NCI-H128 (cell line): Measurements from ENCODE around the gene GABRG3.

Experiments
- DNase-seq: peaks from one replicate; lab custom pipeline; 2025; ENCODE audit not compliant: unreplicated experiment; lab: John Stamatoyannopoulos, UW

The GABRG3 gene

GRCh38 chr15:27398631-27399161 lies 427.7 kb downstream of the GABRG3 start:
- DNase-seq = no peak

GRCh38 chr15:27399241-27399640 lies 428.3 kb downstream of the GABRG3 start:
- no peak for DNase-seq

GRCh38 chr15:27401471-27401870 lies 430.5 kb downstream of the GABRG3 start:
- DNase-seq = no peak

- no peak for DNase-seq
These were observed 437.4 kb downstream of the GABRG3 start for GRCh38 chr15:27408428-27408827.

GRCh38 chr15:27410996-27411605 lies 440.1 kb downstream of the GABRG3 start:
- DNase-seq = no peak

- no peak for DNase-seq
These were observed 441.4 kb downstream of the GABRG3 start for GRCh38 chr15:27412415-27412814.

- no peak for DNase-seq
These were observed 443.3 kb downstream of the GABRG3 start for GRCh38 chr15:27414168-27414870.

- no peak for DNase-seq
These were observed 447.7 kb downstream of the GABRG3 start for GRCh38 chr15:27418726-27419125.

- no peak for DNase-seq
These were observed 452.0 kb downstream of the GABRG3 start for GRCh38 chr15:27422997-27423396.

- no peak for DNase-seq
These were observed 455.8 kb downstream of the GABRG3 start for GRCh38 chr15:27426805-27427204.

- no peak for DNase-seq
These were observed 456.3 kb downstream of the GABRG3 start for GRCh38 chr15:27427276-27427675.

- DNase-seq = no peak
These were observed 457.2 kb downstream of the GABRG3 start for GRCh38 chr15:27428151-27428550.

GRCh38 chr15:27429577-27429976 lies 458.6 kb downstream of the GABRG3 start:
- DNase-seq = no peak

- no peak for DNase-seq
These were observed 462.6 kb downstream of the GABRG3 start for GRCh38 chr15:27433604-27434003.

- no peak for DNase-seq
These were observed 467.7 kb downstream of the GABRG3 start for GRCh38 chr15:27438403-27439375.

- no peak for DNase-seq
These were observed 470.1 kb downstream of the GABRG3 start for GRCh38 chr15:27441120-27441519.

- DNase-seq = no peak
These were observed 477.3 kb downstream of the GABRG3 start for GRCh38 chr15:27448234-27448633.

GRCh38 chr15:27448986-27449385 lies 478.0 kb downstream of the GABRG3 start:
- DNase-seq = no peak

- no peak for DNase-seq
These were observed 479.0 kb downstream of the GABRG3 start for GRCh38 chr15:27449941-27450340.

GRCh38 chr15:27454281-27455075 lies 483.5 kb downstream of the GABRG3 start:
- no peak for DNase-seq

GRCh38 chr15:27456807-27457206 lies 485.8 kb downstream of the GABRG3 start:
- no peak for DNase-seq
